Mesendoderm (in vitro differentiated cells): Measurements from ENCODE around the gene LRRC4B.
"Not testable (repeated sequence)": the region's sequence is repeated elsewhere in the genome, so short reads cannot be mapped to it uniquely, and the experiment has no call there.

ENCODE experiments used
- DNase-seq: peaks from one replicate; pipeline ENCODE4 v3.0.0; 2013
- H2AK5ac ChIP-seq: 2 replicates; pipeline ENCODE4 v1.6.1; 2013; ENCODE audit warnings: low read length, inconsistent platforms
- H2BK120ac ChIP-seq: 2 replicates; pipeline ENCODE4 v1.6.1; 2013; ENCODE audit warnings: low read depth, mild to moderate bottlenecking, low read length, moderate library complexity, mixed read lengths
- H2BK15ac ChIP-seq: replicated peaks from 2 replicates; pipeline ENCODE4 v1.6.1; 2013; ENCODE audit warnings: low read depth, mild to moderate bottlenecking, moderate library complexity
- H2BK5ac ChIP-seq: 2 replicates; pipeline ENCODE4 v1.6.1; 2013; ENCODE audit warnings: low read length, inconsistent platforms
- H3K18ac ChIP-seq: 2 replicates; pipeline ENCODE4 v1.6.1; 2013; ENCODE audit warnings: mild to moderate bottlenecking, low read length, mixed read lengths
- H3K23ac ChIP-seq: one replicate; pipeline ENCODE4 v1.6.1; 2013; ENCODE audit warnings: low read length
- H3K27ac ChIP-seq: 2 replicates; pipeline ENCODE4 v1.5.1; 2013; ENCODE audit warnings: low read depth, mild to moderate bottlenecking, inconsistent platforms, low read length, moderate library complexity
- H3K27me3 ChIP-seq: 2 replicates; pipeline ENCODE4 v1.6.1; 2013; ENCODE audit warnings: low read length, control low read depth, mild to moderate bottlenecking, inconsistent platforms; ENCODE audit not compliant: insufficient read depth, poor library complexity
- H3K36me3 ChIP-seq: 2 replicates; pipeline ENCODE4 v1.6.1; 2013; ENCODE audit warnings: low read length, inconsistent platforms; ENCODE audit not compliant: control insufficient read depth, insufficient read depth
- H3K4ac ChIP-seq: one replicate; pipeline ENCODE4 v1.6.1; 2013; ENCODE audit warnings: low read depth, mild to moderate bottlenecking, low read length, moderate library complexity
- H3K4me1 ChIP-seq: 2 replicates; pipeline ENCODE4 v1.6.1; 2013; ENCODE audit warnings: low read depth, low read length, inconsistent platforms; ENCODE audit not compliant: control insufficient read depth
- H3K4me2 ChIP-seq: 2 replicates; pipeline ENCODE4 v1.6.1; 2013; ENCODE audit warnings: low read length
- H3K4me3 ChIP-seq: 2 replicates; pipeline ENCODE4 v1.5.1; 2013; ENCODE audit warnings: mild to moderate bottlenecking, low read length
- H3K56ac ChIP-seq: one replicate; pipeline ENCODE4 v1.6.1; 2013; ENCODE audit warnings: low read length
- H3K79me1 ChIP-seq: 2 replicates; pipeline ENCODE4 v1.6.1; 2013; ENCODE audit warnings: low read length, inconsistent platforms
- H3K79me2 ChIP-seq: 2 replicates; pipeline ENCODE4 v1.6.1; 2013; ENCODE audit warnings: mild to moderate bottlenecking, low read length; ENCODE audit not compliant: control insufficient read depth, insufficient read depth
- H3K9ac ChIP-seq: 2 replicates; pipeline ENCODE4 v1.6.1; 2013; ENCODE audit warnings: low read length, inconsistent platforms
- H4K5ac ChIP-seq: one replicate; pipeline ENCODE4 v1.6.1; 2013; ENCODE audit warnings: low read length
- H4K8ac ChIP-seq: one replicate; pipeline ENCODE4 v1.6.1; 2013; ENCODE audit warnings: low read depth, mild to moderate bottlenecking, control low read depth, low read length, moderate library complexity
- WGBS: extraction: QIAGEN DNeasy Blood & Tissue Kit; methylation state at CpG from one replicate; pipeline ENCODE4 v1.1.7; 2013; ENCODE audit warnings: low lambda C conversion rate, missing lambda C conversion rate; ENCODE audit not compliant: insufficient coverage; ENCODE audit errors: extremely low coverage; 5-methylcytosine and 5-hydroxymethylcytosine counted together

Gene LRRC4B

DNA sequence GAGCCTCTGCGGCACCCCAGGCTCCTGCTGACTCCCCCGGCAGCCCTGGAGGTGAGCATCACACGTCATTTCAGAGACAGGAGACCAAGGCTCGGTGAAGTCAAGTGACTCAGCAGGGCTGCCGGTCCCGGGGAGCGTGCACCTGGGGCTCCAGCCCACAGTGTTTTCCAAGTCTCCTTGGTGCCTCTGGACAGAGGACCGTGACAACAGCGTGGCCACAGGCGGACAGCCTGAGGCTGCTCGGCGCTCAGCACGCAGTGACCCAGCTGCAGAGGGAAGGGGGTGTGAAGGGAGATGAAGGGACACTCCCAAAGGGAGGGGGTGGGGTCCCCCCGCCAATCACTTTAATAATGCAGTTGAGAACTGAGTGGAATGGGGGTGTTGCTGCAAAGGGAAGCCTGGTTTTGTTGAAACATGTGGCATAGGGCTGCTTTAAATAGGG is 37.0 kb downstream of the LRRC4B start:
- Histone ChIP-seq H3K79me2 (no peaks in the 10 kb centered on the region), H3K4me1 (no peaks in the 10 kb centered on the region), H4K5ac (no peak overlapping the region), H2BK15ac (no peak overlapping the region), H3K36me3 (no peaks in the 10 kb centered on the region), H3K56ac (no peak overlapping the region), H2AK5ac (no peak overlapping the region), H3K4me2 (no peak overlapping the region), H3K23ac (no peak overlapping the region), H3K9ac (no peak overlapping the region), H3K27ac (no peak overlapping the region), H3K4ac (no peak overlapping the region), H2BK120ac (no peak overlapping the region), H4K8ac (no peak overlapping the region), H3K27me3 (no peaks in the 10 kb centered on the region), H3K18ac (no peak overlapping the region), H3K79me1 (no peaks in the 10 kb centered on the region), H2BK5ac (no peak overlapping the region), H3K4me3 (no peak overlapping the region)
- WGBS: no CpG with 5 or more reads among the region's 14 CpGs
- DNase-seq: no peak

DNA sequence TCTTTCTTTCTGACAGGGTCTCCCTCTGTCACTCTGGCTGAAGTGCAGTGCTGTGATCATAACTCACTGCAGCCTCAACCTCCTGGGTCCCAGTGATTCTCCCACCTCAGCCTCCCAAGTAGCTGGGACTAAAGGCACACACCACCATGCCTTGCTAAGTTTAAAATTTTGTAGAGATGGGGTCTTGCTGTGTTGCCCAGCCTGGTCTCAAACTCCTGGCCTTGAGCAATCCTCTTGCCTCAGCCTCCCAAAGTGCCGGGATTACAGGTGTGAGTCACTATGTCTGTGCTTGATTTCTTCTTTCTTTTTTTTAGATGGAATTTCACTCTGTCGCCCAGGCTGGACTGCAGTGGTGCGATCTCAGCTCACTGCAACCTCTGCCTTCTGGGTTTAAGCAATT is 40.2 kb downstream of the LRRC4B start:
- H2BK5ac ChIP-seq, H3K36me3 ChIP-seq, H3K4ac ChIP-seq, H2BK15ac ChIP-seq, H3K56ac ChIP-seq, H3K4me1 ChIP-seq, H3K4me3 ChIP-seq, H3K9ac ChIP-seq, H3K27me3 ChIP-seq, H2BK120ac ChIP-seq, H3K79me2 ChIP-seq, H3K79me1 ChIP-seq, H3K4me2 ChIP-seq, H3K18ac ChIP-seq, H4K8ac ChIP-seq, H3K27ac ChIP-seq, DNase-seq, H2AK5ac ChIP-seq, H3K23ac ChIP-seq, H4K5ac ChIP-seq: not testable (repeated sequence)
- WGBS: no CpG with 5 or more reads among the region's 3 CpGs

DNA sequence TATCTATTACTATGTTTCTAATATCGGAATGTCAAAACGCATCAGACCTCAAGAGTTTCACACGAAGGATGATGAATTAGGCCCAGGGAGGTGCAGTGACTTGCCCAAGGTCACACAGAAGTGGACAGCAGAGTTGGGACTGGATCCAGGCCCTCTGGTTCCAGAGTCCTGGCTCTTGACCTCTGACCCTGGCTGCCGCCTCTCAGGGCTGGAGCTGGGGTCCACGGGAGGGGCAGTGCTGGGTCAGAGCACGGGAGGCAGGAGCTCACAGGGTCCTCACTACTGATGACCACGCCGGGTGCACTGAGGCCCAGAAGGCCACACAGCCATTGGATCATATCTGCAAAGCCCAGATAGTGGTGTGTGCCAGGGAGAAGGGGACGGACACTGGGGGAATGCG is 45.4 kb downstream of the LRRC4B start:
- H3K36me3 ChIP-seq: no peaks in the 10 kb centered on the region
- no peak overlapping the region for H4K5ac ChIP-seq
- no peak overlapping the region for H3K9ac ChIP-seq
- H3K4me3 ChIP-seq: no peak overlapping the region
- H2BK15ac ChIP-seq: no peak overlapping the region
- no peaks in the 10 kb centered on the region for H3K4me1 ChIP-seq
- no peak overlapping the region for H3K56ac ChIP-seq
- H2BK5ac ChIP-seq: no peak overlapping the region
- H4K8ac ChIP-seq: no peak overlapping the region
- no peaks in the 10 kb centered on the region for H3K27me3 ChIP-seq
- H3K79me1 ChIP-seq: no peaks in the 10 kb centered on the region
- WGBS: no CpG with 5 or more reads among the region's 10 CpGs
- no peak for DNase-seq
- H3K4ac ChIP-seq: no peak overlapping the region
- H3K4me2 ChIP-seq: no peak overlapping the region
- H3K27ac ChIP-seq: no peak overlapping the region
- no peak overlapping the region for H2AK5ac ChIP-seq
- no peak overlapping the region for H2BK120ac ChIP-seq
- H3K79me2 ChIP-seq: no peaks in the 10 kb centered on the region
- no peak overlapping the region for H3K18ac ChIP-seq
- no peak overlapping the region for H3K23ac ChIP-seq

DNA sequence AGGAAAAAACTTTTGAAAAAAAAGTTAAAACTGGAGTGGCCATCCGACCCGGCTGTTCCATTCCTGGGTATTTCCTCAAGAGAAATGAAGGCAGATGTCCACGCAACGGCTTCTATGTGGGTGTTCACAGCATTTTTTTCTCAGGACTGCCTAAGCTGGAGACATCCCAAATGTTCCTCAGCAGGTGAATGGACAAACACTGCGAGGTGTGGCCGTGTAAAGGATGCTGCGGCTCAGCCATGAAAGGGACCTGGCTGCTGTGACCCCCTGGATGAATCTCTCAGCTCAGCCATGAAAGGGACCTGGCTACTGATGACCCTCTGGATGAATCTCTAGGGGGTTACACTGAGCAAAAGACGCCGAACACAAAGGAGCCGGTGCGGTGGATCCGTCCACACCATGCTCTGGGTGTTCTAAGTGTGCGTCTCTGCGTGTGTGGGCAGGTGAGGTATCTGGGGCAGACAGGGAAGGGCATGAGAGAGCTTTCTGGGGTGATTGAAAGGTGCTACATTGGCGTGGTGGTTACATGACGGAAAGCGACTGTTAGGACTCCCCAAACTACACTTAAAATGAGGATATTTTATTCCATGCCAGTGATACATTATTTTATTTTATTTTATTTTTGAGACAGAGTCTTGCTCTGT is 47.3 kb downstream of the LRRC4B start:
- no peak overlapping the region for H2BK120ac ChIP-seq
- no peaks in the 10 kb centered on the region for H3K36me3 ChIP-seq
- H3K4me3 ChIP-seq: no peak overlapping the region
- H4K8ac ChIP-seq: no peak overlapping the region
- no peak overlapping the region for H4K5ac ChIP-seq
- no peaks in the 10 kb centered on the region for H3K79me1 ChIP-seq
- no peak overlapping the region for H3K4ac ChIP-seq
- H2AK5ac ChIP-seq: no peak overlapping the region
- H3K56ac ChIP-seq: no peak overlapping the region
- DNase-seq: no peak
- H3K23ac ChIP-seq: no peak overlapping the region
- no peak overlapping the region for H3K18ac ChIP-seq
- H2BK15ac ChIP-seq: no peak overlapping the region
- no peaks in the 10 kb centered on the region for H3K4me1 ChIP-seq
- no peak overlapping the region for H3K4me2 ChIP-seq
- no peak overlapping the region for H2BK5ac ChIP-seq
- no peak overlapping the region for H3K9ac ChIP-seq
- H3K27ac ChIP-seq: no peak overlapping the region
- no peaks in the 10 kb centered on the region for H3K79me2 ChIP-seq
- no peaks in the 10 kb centered on the region for H3K27me3 ChIP-seq
- WGBS: no CpG with 5 or more reads among the region's 17 CpGs

DNA sequence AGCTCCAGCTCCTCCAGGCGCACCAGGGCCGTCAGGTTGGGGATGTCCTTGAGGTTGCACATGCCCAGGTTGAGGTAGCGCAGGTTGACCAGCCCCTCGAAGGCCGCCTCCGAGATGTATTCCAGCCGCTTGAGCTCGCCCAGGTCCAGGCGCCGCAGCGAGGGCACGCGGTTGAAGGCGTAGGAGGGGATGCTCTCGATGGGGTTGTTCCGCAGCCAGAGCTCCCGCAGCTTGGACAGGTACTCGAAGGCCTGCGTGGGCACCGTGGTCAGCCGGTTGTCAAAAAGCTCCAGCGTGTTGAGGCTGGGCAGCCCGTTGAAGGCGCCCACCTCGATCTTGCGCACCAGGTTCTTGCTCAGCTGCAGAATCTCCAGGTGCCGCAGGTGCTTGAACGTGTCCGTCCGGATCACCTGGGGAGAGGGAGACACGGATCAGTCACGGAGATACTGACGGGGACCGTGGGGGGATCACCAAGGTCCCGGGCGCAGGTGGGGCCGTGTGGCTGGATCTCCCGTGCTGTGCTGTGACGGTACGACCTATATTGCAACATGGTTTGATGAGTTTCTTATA is 49.1 kb downstream of the LRRC4B start:
- Histone ChIP-seq H3K4me1 (no peaks in the 10 kb centered on the region), H3K9ac (no peak overlapping the region), H3K23ac (no peak overlapping the region), H3K79me2 (no peaks in the 10 kb centered on the region), H3K36me3 (no peaks in the 10 kb centered on the region), H3K4me2 (no peak overlapping the region), H4K8ac (no peak overlapping the region), H3K79me1 (no peaks in the 10 kb centered on the region), H3K56ac (no peak overlapping the region), H3K4ac (no peak overlapping the region), H2AK5ac (no peak overlapping the region), H2BK5ac (no peak overlapping the region), H3K27ac (no peak overlapping the region), H2BK120ac (no peak overlapping the region), H3K4me3 (no peak overlapping the region), H4K5ac (no peak overlapping the region), H3K27me3 (no peaks in the 10 kb centered on the region), H3K18ac (no peak overlapping the region), H2BK15ac (no peak overlapping the region)
- no CpG with 5 or more reads among the region's 40 CpGs for WGBS
- no peak for DNase-seq
